ENCODE measurements around the gene MAPK10.

The MAPK10 gene

GRCh38 chr4:85961887-85962286 lies 398.0 kb downstream of the MAPK10 start:
- no peak for DNase-seq

- no peak for DNase-seq
These were observed 403.4 kb downstream of the MAPK10 start for GRCh38 chr4:85956293-85956945.

- no peak for DNase-seq
These were observed 404.1 kb downstream of the MAPK10 start for GRCh38 chr4:85955620-85956292.

GRCh38 chr4:85953651-85954018 lies 406.2 kb downstream of the MAPK10 start:
- no peak for DNase-seq

GRCh38 chr4:85952972-85953650 lies 406.7 kb downstream of the MAPK10 start:
- no peak for DNase-seq

GRCh38 chr4:85952528-85952927 lies 407.3 kb downstream of the MAPK10 start:
- DNase-seq = no peak

GRCh38 chr4:85951099-85951498 lies 408.8 kb downstream of the MAPK10 start:
- no peak for DNase-seq

- DNase-seq = no peak
These were observed 413.0 kb downstream of the MAPK10 start for GRCh38 chr4:85946821-85947220.

DNA sequence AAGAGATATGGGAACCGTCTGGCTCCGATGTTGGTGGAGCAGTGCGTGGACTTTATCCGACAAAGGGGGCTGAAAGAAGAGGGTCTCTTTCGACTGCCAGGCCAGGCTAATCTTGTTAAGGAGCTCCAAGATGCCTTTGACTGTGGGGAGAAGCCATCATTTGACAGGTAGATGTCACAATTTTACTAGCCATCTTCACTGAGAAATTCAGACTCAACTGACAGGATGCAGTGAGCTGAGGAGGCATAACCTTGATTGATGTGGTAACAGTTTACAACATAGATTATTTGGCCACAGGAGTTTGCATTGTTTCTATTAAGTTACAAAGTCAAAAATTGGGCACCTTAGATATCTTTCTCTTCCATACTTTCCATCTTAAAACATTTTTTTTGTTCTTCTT lies 417.7 kb downstream of the MAPK10 start:
- no peak for DNase-seq

- no peak for DNase-seq
These were observed 419.7 kb downstream of the MAPK10 start for GRCh38 chr4:85940151-85940550.

Measured in stimulated activated CD4-positive, alpha-beta T cell treated with anti-CD3 and anti-CD28 coated beads, Interleukin-4, amount 100 ng/mL, for 1 hour (primary cell).